Thymus (tissue), 11 donors: ENCODE data around the gene CTLA4. TPM values are rescaled to one million over a fixed set of nuclear protein-coding genes. Genes with fewer than 3 reads are reported as not detected.
"Not testable (repeated sequence)": the region's sequence is repeated elsewhere in the genome, so short reads cannot be mapped to it uniquely, and the experiment has no call there.

ENCODE experiments used
- DNase-seq, 9 donors: peaks; one replicate each; pipeline ENCODE4 v3.0.0-alpha.2; 2013; ENCODE audit warnings: low spot score in 9 of 9, low read depth in 6 of 9, missing footprints in 1 of 9
- H3K27ac ChIP-seq, 2 donors: one replicate each; pipeline ENCODE4 v1.5.1; 2013; ENCODE audit warnings: control low read depth in 1 of 2, low read depth in 1 of 2, low read length in 1 of 2, mild to moderate bottlenecking in 1 of 2, moderate library complexity in 1 of 2
- H3K27me3 ChIP-seq, 2 donors: one replicate each; pipeline ENCODE4 v1.5.1; 2013; ENCODE audit warnings: low read length in 1 of 2; ENCODE audit not compliant: control insufficient read depth in 2 of 2, insufficient read depth in 1 of 2
- H3K36me3 ChIP-seq, 2 donors: one replicate each; pipeline ENCODE4 v1.5.1; 2013; ENCODE audit warnings: low read length in 1 of 2, mild to moderate bottlenecking in 1 of 2, moderate library complexity in 1 of 2; ENCODE audit not compliant: control insufficient read depth in 2 of 2, insufficient read depth in 2 of 2
- H3K4me1 ChIP-seq, 2 donors: one replicate each; pipeline ENCODE4 v1.5.1; 2013; ENCODE audit warnings: low read length in 2 of 2; ENCODE audit not compliant: control insufficient read depth in 2 of 2, insufficient read depth in 2 of 2
- H3K4me3 ChIP-seq, 2 donors: one replicate each; pipeline ENCODE4 v1.5.1; 2013; ENCODE audit warnings: low read length in 2 of 2, control low read depth in 1 of 2, mild to moderate bottlenecking in 1 of 2
- H3K9me3 ChIP-seq, 2 donors: one replicate each; pipeline ENCODE4 v1.5.1; 2013; ENCODE audit warnings: low read length in 1 of 2, mild to moderate bottlenecking in 1 of 2; ENCODE audit not compliant: control insufficient read depth in 2 of 2, insufficient read depth in 1 of 2
- WGBS: extraction: QIAGEN DNeasy Blood & Tissue Kit; methylation state at CpG from one replicate; pipeline ENCODE4 v1.1.7; 2013; 5-methylcytosine and 5-hydroxymethylcytosine counted together
- polyA plus RNA-seq: library from polyadenylated mRNA; stranded (reverse); fragments of 200-250 nt; gene quantifications from one replicate; pipeline ENCODE4 v1.2.3, GENCODE V29; 2013
- total RNA-seq: library from RNA; stranded (reverse); fragments of 120-200 nt; gene quantifications from one replicate; pipeline ENCODE4 v1.2.4, GENCODE V29; 2013
- donor health status: healthy.

CTLA4 gene
- total and polyA plus RNA-seq, 2 donors: 10.6 to 12.3 TPM

GRCh38 chr2:203880557-203881125 is 13.1 kb downstream of the CTLA4 start:
- Histone ChIP-seq H3K4me1 (no peaks in the 10 kb centered on the region), H3K27ac (no peak overlapping the region), H3K9me3 (no peaks in the 10 kb centered on the region), H3K27me3 (no peaks in the 10 kb centered on the region), H3K4me3 (no peak overlapping the region), H3K36me3 (no peaks in the 10 kb centered on the region)
- whole genome bisulfite sequencing: 96% methylated on average over 7 of the region's 7 CpGs
- no peak for DNase-seq

- H3K9me3 ChIP-seq, H3K27me3 ChIP-seq, H3K4me3 ChIP-seq, H3K36me3 ChIP-seq, H3K4me1 ChIP-seq, DNase-seq, H3K27ac ChIP-seq: not testable (repeated sequence)
- WGBS: 95% methylated on average over 3 of the region's 3 CpGs
These were observed 13.6 kb downstream of the CTLA4 start for GRCh38 chr2:203881185-203881584.

GRCh38 chr2:203882551-203882950 is 15.0 kb downstream of the CTLA4 start:
- no peaks in the 10 kb centered on the region for H3K27me3 ChIP-seq
- WGBS: 98% methylated on average over 1 of the region's 1 CpG
- no peak for DNase-seq
- H3K4me3 ChIP-seq: no peak overlapping the region
- no peaks in the 10 kb centered on the region for H3K9me3 ChIP-seq
- H3K36me3 ChIP-seq: no peaks in the 10 kb centered on the region
- no peaks in the 10 kb centered on the region for H3K4me1 ChIP-seq
- H3K27ac ChIP-seq: no peak overlapping the region

- H3K27ac ChIP-seq: no peak overlapping the region
- no peaks in the 10 kb centered on the region for H3K4me1 ChIP-seq
- no peak overlapping the region for H3K4me3 ChIP-seq
- H3K36me3 ChIP-seq: no peaks in the 10 kb centered on the region
- no peak for DNase-seq
- H3K9me3 ChIP-seq: no peaks in the 10 kb centered on the region
- no peaks in the 10 kb centered on the region for H3K27me3 ChIP-seq
- 91% methylated on average over 3 of the region's 3 CpGs for WGBS
These were observed 19.1 kb downstream of the CTLA4 start for GRCh38 chr2:203886661-203887151.

GRCh38 chr2:203887677-203888076 is 20.1 kb downstream of the CTLA4 start:
- no peaks in the 10 kb centered on the region for H3K27me3 ChIP-seq
- no peak for DNase-seq
- H3K36me3 ChIP-seq: no peaks in the 10 kb centered on the region
- H3K4me1 ChIP-seq: no peaks in the 10 kb centered on the region
- no peaks in the 10 kb centered on the region for H3K9me3 ChIP-seq
- H3K4me3 ChIP-seq: no peak overlapping the region
- no peak overlapping the region for H3K27ac ChIP-seq

GRCh38 chr2:203889542-203889941 is 22.0 kb downstream of the CTLA4 start:
- Histone ChIP-seq H3K4me3 (no peak overlapping the region), H3K27me3 (no peaks in the 10 kb centered on the region), H3K9me3 (no peaks in the 10 kb centered on the region), H3K36me3 (no peaks in the 10 kb centered on the region), H3K4me1 (no peaks in the 10 kb centered on the region), H3K27ac (no peak overlapping the region)
- 95% methylated on average over 1 of the region's 1 CpG for WGBS
- DNase-seq: no peak

- no peak overlapping the region for H3K27ac ChIP-seq
- no peak for DNase-seq
- no peaks in the 10 kb centered on the region for H3K36me3 ChIP-seq
- H3K9me3 ChIP-seq: no peaks in the 10 kb centered on the region
- no peaks in the 10 kb centered on the region for H3K4me1 ChIP-seq
- WGBS: 90% methylated on average over 1 of the region's 1 CpG
- no peaks in the 10 kb centered on the region for H3K27me3 ChIP-seq
- no peak overlapping the region for H3K4me3 ChIP-seq
These were observed 22.4 kb downstream of the CTLA4 start for GRCh38 chr2:203889944-203890343.

- 96% methylated on average over 1 of the region's 1 CpG for WGBS
- Histone ChIP-seq H3K4me3 (no peak overlapping the region), H3K27me3 (no peaks in the 10 kb centered on the region), H3K27ac (no peak overlapping the region), H3K4me1 (no peaks in the 10 kb centered on the region), H3K9me3 (no peaks in the 10 kb centered on the region), H3K36me3 (no peaks in the 10 kb centered on the region)
- no peak for DNase-seq
These were observed 23.2 kb downstream of the CTLA4 start for GRCh38 chr2:203890733-203891132.

- DNase-seq: no peak
- 93% methylated on average over 2 of the region's 2 CpGs for WGBS
- H3K27ac ChIP-seq: no peak overlapping the region
- H3K4me3 ChIP-seq: no peak overlapping the region
- no peaks in the 10 kb centered on the region for H3K4me1 ChIP-seq
- H3K9me3 ChIP-seq: no peaks in the 10 kb centered on the region
- no peaks in the 10 kb centered on the region for H3K36me3 ChIP-seq
- H3K27me3 ChIP-seq: no peaks in the 10 kb centered on the region
These were observed 23.9 kb downstream of the CTLA4 start for GRCh38 chr2:203891474-203891873.

- Histone ChIP-seq H3K27me3 (no peaks in the 10 kb centered on the region), H3K4me3 (no peak overlapping the region), H3K9me3 (no peaks in the 10 kb centered on the region), H3K36me3 (no peaks in the 10 kb centered on the region), H3K27ac (no peak overlapping the region), H3K4me1 (no peaks in the 10 kb centered on the region)
- DNase-seq: no peak
- WGBS: 96% methylated on average over 4 of the region's 4 CpGs
These were observed 24.6 kb downstream of the CTLA4 start for GRCh38 chr2:203892207-203892606.
